ENCODE measurements around the gene OLIG1.

Gene OLIG1

DNA sequence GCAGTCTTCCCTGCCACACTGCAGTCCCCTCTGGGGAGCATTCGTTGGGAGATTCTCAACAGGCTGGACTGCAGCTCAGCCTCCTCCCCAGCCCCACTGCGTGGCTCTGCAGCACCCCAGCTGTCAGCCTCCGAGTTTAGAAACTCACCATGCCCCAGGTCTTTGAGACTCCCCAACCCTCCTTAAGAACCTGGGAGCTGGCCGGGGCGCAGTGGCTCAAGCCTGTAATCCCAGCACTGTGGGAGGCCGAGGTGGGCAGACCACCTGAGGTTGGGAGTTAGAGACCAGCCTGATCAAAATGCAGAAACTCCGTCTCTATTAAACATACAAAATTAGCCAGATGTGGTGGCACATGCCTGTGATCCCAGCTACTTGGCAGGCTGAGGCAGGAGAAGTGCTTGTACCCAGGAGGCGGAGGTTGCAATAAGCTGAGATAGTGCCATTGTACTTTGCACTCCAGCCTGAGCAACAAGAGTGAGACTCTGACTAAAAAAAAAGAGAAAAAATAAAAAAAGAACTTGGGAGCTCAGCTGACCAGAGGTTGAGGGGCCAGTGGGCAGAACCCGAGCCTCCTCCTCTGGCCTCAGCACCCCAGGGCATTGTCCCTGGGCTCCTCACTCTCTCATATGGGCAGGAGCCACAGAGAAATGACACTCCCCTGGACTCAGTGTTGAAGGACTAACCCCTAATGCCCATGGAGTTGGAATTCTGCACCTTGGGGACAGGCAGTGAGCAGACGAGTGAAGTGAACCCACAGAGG is 38.6 kb upstream of the OLIG1 start:
- DNase-seq (ENCODE audit: low spot score): no peak

DNA sequence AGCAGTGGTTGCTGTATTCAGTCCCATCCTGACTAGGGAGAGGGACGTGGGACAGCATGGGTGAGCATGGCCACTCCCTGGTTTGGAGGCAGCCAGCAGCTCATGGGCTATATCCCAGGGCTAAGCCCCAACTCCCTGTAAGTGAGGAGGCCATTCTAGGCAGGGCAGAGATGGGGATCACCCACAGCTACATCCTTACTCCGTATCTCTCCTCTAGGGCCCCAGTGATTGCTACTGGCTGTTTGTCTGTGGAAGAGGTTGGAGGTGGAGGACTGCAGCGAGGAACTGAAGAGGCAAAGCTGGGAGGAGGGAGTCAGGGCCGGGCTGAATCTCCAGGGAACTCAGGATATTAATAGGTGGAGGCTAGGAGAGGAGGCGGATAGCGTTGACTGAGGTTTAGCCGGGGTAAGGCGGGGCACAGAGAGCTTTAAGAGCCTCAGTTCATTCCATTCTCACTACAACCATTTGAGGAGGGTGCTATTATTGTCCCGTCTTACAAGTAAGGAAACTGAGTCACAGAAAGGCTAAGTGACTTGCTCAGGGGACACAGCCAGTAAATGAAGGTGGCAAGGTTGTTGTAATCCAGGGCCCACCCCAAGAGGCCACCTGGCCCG is 37.4 kb upstream of the OLIG1 start:
- DNase-seq (ENCODE audit: low spot score): no peak

DNA sequence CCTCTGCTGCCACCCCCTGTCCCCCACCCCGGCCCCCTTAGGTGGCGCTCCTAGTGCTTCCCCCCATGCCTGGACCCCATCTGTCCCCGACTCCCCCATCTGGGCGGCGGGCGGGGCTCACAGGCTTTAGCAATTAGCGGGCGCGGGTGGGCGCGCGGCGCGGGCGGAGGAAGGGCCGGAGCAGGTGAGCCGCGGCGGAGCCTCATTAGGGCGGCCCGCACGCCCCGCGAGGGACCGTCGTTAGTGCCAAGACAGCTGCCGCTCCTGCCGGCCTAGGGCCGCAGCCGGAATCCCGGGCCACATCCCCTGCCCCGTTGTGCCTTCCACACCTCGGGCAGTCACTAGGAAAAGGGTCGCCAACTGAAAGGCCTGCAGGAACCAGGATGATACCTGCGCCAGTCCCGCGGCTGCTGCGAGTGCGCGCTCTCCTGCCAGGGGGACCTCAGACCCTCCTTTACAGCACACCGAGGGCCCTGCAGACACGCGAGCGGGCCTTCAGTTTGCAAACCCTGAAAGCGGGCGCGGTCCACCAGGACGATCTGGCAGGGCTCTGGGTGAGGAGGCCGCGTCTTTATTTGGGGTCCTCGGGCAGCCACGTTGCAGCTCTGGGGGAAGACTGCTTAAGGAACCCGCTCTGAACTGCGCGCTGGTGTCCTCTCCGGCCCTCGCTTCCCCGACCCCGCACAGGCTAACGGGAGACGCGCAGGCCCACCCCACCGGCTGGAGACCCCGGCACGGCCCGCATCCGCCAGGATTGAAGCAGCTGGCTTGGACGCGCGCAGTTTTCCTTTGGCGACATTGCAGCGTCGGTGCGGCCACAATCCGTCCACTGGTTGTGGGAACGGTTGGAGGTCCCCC is 36.6 kb upstream of the OLIG1 start:
- DNase-seq (ENCODE audit: low spot score): no peak

DNA sequence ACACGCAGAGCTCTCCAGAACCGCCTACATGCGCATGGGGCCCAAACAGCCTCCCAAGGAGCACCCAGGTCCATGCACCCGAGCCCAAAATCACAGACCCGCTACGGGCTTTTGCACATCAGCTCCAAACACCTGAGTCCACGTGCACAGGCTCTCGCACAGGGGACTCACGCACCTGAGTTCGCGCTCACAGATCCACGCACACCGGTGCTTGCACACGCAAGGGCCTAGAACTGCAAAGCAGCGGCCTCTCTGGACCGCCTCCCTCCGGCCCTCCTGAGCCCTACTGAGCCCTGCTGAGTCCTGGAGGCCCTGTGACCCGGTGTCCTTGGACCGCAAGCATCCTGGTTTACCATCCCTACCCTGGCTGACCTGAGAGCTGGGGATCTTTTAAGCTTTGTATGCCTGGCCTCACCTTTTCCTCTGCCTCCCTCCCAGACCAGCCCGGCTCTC is 36.0 kb upstream of the OLIG1 start:
- no peak for DNase-seq (ENCODE audit: low spot score)

DNA sequence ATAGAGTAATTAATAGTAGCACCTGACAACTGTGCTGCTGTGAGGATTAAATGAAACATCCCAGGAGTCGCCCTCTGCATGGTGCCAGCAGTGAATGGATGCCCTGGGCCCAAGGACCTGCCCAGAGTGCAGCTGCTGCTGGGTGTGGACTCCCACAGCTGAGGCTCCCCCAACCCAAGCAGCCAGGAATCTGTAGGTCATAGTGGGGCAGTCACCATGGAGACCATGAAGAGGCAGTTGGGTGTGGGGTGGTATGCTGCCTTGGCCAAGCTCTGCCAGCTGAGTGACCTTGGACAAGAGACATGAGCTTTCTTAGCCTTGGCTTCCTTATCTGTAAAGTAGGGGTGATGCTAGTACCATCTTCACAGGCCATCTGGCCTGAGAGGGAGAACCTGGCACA is 34.8 kb upstream of the OLIG1 start:
- no peak for DNase-seq (ENCODE audit: low spot score)

DNA sequence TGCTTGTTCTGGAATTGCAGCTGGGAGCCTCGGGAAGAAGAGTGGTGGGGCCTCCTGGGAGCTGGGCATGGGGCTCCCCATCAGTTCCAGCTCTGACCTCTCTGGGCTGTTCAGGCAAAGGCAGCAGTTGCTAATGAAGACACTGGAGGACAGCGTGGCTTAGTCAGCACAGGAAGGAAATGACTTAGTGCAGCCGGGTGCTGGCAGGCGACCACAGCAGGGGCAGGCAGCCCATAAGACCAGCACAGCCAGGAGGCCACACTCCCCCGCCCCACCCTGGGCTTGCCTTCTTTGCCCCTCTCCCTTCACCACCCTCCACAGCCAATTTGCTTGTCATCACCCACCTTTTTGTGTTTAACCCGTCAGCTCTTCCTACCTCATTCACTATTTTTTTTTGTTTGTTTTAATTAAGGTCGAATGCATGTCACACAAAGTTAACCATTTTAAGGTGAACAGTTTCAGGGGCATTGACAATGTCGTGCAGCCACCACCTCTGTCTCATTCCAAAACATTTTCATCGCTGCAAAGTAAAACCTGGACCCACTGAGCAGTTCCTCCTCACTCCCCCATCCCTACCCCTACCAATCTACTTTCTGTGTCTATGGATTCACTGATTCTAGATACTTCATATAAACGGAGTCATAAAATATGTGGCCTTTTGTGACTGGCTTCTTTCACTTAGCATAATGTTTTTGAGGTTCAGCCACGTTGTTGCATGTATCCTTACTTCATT is 33.3 kb upstream of the OLIG1 start:
- peak; percentile 82 for DNase-seq (ENCODE audit: low spot score)

DNA sequence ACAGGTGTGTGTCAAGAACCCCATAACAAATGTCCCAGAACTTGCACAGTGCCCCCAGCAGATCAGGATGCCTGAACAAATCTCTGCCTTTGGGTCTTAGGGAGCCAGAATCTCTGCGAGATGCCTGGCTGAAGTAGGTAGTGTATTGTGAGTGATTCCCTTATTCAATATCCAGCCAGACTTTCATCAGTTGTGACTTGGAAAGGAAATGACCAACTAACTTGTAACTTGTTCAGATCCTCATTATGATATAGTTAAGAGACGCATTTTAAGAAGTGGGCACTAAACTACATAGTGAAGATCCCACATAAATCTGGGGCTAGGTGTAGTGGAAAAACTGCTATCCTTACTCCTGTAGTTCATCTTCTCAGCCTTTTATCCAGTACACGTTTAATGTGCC is 32.4 kb upstream of the OLIG1 start:
- DNase-seq (ENCODE audit: low spot score): no peak

DNA sequence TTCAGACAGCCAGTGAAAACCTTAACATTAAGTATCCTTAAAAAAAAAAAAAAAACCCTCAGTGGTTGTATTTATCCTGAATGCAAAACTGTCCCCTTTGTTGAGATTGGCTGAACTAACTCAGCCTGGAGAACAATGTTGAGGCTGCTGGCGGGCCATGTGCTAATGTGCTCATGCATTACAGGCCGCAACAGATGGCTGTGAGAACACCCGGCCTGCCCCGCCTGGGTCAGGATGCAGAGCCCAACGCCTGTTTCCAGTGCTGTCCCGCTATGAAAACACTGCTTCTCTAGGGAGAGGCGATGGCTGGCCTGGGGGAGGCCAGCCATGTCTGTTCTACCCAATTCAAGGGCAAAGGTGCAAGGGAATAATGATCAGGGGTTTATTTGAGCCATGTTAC is 30.4 kb upstream of the OLIG1 start:
- no peak for DNase-seq (ENCODE audit: low spot score)

DNA sequence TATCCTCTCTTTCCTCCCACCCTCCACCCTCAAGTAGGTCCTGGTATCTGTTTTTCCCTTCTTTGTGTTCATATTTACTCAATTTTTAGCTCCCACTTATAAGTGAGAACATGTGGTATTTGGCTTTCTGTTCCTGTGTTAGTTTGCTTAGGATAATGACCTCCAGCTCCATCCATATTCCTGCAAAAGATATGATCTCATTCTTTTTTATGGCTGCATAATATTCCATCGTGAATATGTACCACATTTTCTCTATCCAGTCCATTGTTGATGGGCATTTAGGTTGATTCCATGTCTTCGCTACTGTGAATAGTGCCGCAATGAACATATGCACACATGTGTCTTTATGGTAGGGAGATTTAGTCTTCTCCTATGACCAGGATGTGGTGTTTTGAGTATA is 29.7 kb upstream of the OLIG1 start:
- no peak for DNase-seq (ENCODE audit: low spot score)

DNA sequence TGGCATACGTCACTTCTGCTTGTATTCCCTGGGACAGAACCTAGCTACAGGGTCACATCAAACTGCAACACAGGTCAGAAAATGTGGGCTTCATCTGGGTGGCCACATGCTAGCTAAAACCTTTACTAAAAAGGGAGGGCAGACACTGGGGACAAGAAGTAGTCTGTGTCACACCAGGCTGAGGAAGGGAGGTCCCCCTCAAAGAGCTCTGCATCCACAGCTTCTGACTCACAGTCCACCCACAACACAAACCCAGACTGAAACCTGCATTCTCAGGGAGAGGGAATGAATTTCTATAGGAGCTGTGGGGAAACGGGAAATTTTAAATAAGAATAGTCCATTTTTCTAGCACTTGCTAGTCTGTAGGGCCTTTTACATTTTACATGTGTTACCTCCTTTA is 28.0 kb upstream of the OLIG1 start:
- DNase-seq (ENCODE audit: low spot score): no peak

DNA sequence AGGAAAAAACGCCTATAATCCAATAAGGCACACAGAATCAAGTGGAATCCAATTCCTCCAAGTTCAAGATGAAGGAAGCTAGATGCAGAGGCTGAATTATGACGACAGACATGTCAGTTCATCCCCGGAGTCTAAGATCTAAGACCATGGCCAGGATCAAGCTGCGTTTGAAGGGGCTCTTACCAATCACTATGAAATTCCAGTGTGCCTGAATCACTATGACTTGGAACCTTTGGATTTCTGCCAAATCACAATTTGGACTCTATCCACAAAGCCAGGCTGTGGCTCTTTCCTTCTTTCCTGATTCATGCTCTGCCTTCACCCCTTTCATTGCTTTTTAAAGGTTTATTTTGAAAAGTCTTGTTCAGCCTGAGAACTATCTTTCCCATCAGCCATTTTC is 27.1 kb upstream of the OLIG1 start:
- DNase-seq (ENCODE audit: low spot score): peak; percentile 38

DNA sequence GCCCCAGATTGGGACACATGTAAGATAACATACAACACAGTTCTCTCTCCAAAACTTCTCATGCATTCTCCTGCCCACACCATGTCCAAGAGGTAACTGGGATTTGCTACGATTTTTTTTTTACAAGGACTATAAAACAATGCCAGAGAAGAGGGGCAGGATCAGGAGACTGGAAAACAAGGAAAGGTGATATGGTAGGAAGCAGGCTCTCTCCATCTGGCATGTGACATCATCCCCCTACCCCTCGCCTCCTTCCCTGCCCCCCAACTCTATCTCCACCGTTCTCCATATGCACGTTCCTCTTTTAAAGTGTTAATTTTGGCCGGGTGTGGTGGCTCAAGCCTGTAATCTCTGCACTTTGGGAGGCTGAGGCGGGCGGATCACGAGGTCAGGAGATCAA is 23.5 kb upstream of the OLIG1 start:
- DNase-seq (ENCODE audit: low spot score): no peak

DNA sequence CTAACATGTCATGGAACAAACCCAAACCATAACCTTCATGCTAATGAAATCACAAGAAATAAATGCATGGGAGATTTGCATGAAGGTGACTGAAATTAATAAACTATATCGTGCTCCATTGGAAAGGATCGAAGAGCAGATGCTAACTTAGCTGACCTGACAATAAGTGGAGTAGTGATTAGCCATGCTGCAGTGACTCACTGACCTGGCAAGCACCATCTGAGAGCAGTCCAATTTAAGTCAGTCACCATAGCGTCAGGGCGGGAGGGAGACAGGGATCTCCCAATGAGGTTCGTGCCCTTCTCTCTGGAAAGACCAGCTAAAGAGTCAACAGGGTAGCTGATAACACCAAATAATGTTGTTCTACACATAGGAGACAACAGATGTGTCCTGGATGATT is 22.7 kb upstream of the OLIG1 start:
- DNase-seq (ENCODE audit: low spot score): no peak

DNA sequence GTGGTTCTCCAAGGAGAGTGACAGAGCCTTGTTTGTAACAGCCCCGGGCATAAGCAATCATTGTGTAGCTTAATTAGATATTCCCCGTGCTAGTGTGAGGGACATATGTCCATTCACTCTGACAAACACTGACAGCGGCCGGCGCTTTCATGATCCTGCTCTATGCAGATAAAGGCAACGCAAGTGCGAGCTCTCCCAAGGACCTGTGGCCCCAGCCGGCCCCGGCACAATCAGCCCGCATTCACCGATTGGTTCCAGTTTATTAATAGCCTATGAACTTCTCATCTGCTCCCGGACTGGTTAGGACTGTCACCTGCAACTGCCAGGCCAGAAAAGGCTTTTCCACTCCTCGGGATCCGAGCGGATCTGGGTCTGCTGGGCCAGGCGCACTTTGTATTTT is 18.0 kb upstream of the OLIG1 start:
- DNase-seq (ENCODE audit: low spot score): no peak

DNA sequence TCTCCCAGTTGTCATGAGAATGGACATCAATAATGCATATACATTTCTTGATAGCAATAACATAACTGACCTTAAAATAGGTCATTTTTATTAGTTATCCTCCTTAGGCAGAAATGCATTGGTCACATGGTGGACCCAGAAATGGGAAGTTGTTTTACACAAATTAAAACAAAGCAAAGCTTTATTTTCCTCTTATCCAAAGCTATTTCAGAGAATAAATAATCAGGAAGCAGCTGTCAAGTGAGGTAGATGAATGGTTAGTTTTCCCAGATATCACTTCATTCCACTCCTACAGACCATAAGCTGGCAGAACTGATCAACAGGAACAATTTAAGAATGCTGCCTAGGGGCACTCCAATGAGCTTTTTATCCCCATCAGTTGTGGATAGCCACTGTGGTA is 16.0 kb upstream of the OLIG1 start:
- no peak for DNase-seq (ENCODE audit: low spot score)

DNA sequence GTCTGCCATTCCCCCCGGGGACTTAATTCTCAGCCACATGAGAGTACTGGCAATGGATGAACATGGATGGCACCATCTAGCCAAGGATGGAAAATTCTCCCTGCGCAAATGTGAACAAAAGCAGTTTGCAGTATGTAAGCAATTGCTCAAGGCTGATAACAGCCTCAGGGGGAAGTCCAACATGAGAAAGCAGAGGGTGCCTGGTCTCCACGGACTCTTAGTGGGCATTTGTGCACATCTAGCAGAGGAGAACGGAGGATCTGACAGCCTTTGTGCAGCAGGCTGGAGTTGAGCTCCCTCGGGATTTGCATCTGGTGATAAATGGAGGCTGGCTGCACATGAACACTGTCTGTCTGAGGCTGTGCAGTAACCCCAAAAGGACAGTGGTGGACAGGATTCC is 13.9 kb upstream of the OLIG1 start:
- no peak for DNase-seq (ENCODE audit: low spot score)

DNA sequence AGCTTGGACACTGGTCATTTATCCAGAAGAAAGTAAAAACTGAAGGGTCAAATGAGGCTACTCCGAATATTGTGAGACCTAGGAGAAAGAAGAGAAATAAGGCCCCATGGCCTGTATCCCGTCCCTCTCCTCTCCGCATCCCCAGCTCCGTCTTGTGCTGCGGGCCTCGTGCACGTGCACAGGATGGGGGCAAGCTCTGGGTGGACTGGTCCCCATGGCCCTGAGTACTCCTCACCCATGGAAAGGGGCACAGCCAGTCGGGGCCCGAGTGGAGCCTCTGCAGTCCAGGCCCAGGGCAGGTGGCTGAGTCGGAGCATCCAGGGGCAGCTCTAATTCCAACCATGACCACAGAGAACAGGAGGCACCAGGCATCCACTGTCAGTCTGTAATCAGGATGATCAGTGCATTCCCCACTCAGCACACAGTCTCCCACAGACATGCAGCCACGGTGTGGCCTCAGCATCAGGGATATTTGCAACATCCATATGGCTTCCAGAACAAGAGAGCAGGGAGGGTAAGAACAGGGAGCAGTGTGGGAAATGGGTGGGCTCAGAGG is 12.5 kb upstream of the OLIG1 start:
- DNase-seq (ENCODE audit: low spot score): no peak

DNA sequence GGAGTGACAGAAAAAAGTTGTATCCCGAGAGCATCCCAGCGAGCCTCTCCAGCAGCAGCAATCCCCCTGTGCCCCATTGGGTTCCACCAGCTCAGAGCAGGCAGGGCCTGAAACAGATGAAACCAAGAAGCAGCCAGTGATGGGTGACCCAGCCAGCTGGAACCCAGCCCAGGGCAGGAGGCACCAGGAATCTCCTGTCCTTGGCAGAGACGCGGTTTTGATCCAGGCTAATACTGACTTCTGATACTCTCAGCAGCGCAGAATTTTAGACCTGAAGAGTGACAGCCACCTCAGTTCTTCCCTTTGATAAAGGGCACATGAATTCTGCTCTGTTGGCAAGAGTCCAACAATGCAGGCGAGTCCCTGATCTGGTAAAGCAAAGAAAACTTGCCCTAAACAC is 11.4 kb upstream of the OLIG1 start:
- DNase-seq (ENCODE audit: low spot score): no peak

DNA sequence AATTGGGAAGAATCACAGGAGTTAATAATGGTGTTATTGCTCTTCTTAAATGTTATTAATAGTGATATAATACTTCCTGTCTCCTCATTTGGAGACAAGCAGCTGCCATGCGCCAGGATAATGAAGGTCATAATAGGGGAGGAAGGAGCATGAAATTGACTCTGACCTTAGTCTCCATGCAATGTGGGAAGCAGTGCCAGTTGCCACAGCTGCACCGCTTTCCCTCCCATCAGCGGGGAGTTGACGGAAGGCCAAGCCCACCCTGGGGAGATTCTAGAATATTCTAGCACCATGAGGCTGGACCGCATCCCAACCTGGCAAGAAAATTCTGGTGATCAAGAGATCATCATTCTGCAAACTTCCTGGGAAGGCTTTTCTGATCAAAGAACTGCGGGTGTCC is 11.0 kb upstream of the OLIG1 start:
- no peak for DNase-seq (ENCODE audit: low spot score)

DNA sequence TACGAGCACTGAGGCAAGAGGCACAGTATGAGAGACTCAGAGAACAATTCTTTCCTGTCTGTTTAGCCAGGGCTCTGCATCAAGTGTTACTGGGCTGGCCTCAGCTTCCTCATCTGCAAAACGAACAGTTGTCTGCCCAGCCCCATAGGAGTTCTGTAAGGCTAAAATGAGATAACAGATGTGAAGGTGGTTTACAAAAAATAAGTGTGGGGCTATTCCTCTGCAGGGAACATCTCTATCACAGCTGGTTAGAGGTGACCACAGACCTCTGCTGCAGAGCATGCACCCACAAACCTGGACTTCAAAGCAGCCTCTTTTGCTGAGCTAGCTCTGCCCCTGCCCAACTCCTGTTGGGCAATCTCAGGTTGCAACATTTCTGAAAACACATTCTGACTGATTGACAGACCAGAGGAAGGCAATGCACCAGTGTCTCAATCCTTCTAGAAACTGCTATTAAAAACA is 10.5 kb upstream of the OLIG1 start:
- no peak for DNase-seq (ENCODE audit: low spot score)

DNA sequence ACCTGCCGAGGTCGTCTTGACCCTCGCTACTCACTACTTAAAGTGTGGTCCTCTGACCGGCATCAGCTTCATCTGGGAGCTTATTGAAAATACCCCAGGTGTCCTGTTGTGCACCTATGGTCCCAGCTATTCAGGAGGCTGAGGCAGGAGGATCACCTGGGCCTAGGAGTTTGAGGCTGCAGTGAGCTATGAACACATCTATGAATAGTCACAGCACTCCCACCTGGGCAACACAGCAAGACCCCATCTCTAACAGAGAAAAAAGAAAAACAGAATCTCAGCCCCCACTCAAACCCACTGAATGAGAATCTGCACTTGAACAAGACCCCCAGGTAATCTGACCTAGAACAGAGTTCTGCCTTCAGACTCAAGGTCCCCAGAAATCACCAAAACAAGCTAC is 8.7 kb upstream of the OLIG1 start:
- DNase-seq (ENCODE audit: low spot score): no peak

DNA sequence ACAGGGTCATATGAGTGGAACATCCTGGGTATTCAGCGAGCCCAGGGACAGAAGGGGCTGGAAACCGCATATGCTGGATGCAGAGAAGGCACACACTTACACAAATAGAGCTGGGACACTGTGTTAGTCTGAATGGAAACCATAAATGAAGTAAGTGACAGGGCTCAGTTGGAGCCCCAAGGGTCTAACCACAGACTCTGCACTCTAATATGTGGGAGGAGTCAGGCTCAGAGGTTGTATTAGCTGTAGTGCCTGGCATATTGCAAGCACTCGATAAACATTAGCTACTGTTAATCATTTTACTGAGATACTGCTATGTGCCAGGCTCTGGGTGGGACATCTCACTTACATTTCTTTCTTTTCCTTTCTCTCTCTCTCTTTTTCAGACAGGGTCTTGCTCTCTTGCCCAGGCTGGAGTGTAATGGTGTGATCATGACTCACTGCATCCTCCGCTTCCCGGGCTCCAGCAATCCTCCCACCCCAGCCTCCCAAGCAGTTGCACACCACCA is 6.5 kb upstream of the OLIG1 start:
- DNase-seq (ENCODE audit: low spot score): no peak

All from kidney capillary endothelial cell (primary cell).